ENCODE data around the gene PDZD2. TPM values are rescaled to one million over a fixed set of nuclear protein-coding genes. Genes with fewer than 3 reads are reported as not detected.

PDZD2 gene
- total and polyA plus RNA-seq, 2 experiments from 2014 or later: 8.3 to 16.9 TPM

- no peaks in the 10 kb centered on the region; the same call in 1 of the 2 replicates for H3K36me3 ChIP-seq (ENCODE audit: insufficient read depth)
- no peak overlapping the region for H3K4me3 ChIP-seq
- H3K4me2 ChIP-seq: peak overlapping the region; percentile 69
- Mint-ChIP-seq H3K4me1 (peaks cover 29% of the 10 kb centered on the region), H3K27ac (no peak overlapping the region), H3K4me3 (peak overlapping the region; percentile 23; the same call in 2 of the 3 replicates), H3K9me3 (no peaks in the 10 kb centered on the region), H3K36me3 (ENCODE audit: low read depth) (no peaks in the 10 kb centered on the region; the same call in 2 of the 3 replicates), H3K27me3 (ENCODE audit: insufficient read depth, low read depth, poor library complexity) (peaks cover 34% of the 10 kb centered on the region)
- ATAC-seq: peak; percentile 86
- no peaks in the 10 kb centered on the region for H3F3A ChIP-seq (replicated peaks; ENCODE audit: low read depth)
- H4K20me1 ChIP-seq (replicated peaks; ENCODE audit: insufficient read depth): no peaks in the 10 kb centered on the region
- H3K27ac ChIP-seq (ENCODE audit: low read depth): no peak overlapping the region
- peak; percentile 43 for DNase-seq (ENCODE audit: low spot score)
- TF ChIP-seq CREB1 (CRISPR knock-in tag; IDR thresholded peaks at IDR 0.05; ENCODE audit: low read depth) (no peak), STAT1 (IDR thresholded peaks at IDR 0.05; ENCODE audit: unreplicated experiment) (no peak), JUNB (IDR thresholded peaks at IDR 0.05; ENCODE audit: unreplicated experiment) (no peak), ZNF331 (CRISPR knock-in tag; IDR thresholded peaks at IDR 0.05; ENCODE audit: low read depth) (no peak), ZNF114 (CRISPR knock-in tag; IDR thresholded peaks at IDR 0.05) (no peak), CTCF (conservative IDR thresholded peaks at IDR 0.05; ENCODE audit: low read depth in 2 of 2) (peak; percentile 11 to 36; a peak in 2 of 4 replicates), EZH2phosphoT487 (IDR thresholded peaks at IDR 0.05; ENCODE audit: unreplicated experiment) (no peak)
- TF ChIP-seq, protein P1, sequence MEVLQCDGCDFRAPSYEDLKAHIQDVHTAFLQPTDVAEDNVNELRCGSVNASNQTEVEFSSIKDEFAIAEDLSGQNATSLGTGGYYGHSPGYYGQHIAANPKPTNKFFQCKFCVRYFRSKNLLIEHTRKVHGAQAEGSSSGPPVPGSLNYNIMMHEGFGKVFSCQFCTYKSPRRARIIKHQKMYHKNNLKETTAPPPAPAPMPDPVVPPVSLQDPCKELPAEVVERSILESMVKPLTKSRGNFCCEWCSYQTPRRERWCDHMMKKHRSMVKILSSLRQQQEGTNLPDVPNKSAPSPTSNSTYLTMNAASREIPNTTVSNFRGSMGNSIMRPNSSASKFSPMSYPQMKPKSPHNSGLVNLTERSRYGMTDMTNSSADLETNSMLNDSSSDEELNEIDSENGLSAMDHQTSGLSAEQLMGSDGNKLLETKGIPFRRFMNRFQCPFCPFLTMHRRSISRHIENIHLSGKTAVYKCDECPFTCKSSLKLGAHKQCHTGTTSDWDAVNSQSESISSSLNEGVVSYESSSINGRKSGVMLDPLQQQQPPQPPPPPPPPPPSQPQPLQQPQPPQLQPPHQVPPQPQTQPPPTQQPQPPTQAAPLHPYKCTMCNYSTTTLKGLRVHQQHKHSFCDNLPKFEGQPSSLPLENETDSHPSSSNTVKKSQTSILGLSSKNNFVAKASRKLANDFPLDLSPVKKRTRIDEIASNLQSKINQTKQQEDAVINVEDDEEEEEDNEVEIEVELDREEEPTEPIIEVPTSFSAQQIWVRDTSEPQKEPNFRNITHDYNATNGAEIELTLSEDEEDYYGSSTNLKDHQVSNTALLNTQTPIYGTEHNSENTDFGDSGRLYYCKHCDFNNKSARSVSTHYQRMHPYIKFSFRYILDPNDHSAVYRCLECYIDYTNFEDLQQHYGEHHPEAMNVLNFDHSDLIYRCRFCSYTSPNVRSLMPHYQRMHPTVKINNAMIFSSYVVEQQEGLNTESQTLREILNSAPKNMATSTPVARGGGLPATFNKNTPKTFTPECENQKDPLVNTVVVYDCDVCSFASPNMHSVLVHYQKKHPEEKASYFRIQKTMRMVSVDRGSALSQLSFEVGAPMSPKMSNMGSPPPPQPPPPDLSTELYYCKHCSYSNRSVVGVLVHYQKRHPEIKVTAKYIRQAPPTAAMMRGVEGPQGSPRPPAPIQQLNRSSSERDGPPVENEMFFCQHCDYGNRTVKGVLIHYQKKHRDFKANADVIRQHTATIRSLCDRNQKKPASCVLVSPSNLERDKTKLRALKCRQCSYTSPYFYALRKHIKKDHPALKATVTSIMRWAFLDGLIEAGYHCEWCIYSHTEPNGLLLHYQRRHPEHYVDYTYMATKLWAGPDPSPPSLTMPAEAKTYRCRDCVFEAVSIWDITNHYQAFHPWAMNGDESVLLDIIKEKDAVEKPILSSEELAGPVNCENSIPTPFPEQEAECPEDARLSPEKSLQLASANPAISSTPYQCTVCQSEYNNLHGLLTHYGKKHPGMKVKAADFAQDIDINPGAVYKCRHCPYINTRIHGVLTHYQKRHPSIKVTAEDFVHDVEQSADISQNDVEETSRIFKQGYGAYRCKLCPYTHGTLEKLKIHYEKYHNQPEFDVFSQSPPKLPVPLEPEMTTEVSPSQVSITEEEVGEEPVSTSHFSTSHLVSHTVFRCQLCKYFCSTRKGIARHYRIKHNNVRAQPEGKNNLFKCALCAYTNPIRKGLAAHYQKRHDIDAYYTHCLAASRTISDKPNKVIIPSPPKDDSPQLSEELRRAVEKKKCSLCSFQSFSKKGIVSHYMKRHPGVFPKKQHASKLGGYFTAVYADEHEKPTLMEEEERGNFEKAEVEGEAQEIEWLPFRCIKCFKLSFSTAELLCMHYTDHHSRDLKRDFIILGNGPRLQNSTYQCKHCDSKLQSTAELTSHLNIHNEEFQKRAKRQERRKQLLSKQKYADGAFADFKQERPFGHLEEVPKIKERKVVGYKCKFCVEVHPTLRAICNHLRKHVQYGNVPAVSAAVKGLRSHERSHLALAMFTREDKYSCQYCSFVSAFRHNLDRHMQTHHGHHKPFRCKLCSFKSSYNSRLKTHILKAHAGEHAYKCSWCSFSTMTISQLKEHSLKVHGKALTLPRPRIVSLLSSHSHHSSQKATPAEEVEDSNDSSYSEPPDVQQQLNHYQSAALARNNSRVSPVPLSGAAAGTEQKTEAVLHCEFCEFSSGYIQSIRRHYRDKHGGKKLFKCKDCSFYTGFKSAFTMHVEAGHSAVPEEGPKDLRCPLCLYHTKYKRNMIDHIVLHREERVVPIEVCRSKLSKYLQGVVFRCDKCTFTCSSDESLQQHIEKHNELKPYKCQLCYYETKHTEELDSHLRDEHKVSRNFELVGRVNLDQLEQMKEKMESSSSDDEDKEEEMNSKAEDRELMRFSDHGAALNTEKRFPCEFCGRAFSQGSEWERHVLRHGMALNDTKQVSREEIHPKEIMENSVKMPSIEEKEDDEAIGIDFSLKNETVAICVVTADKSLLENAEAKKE (CRISPR knock-in tag; IDR thresholded peaks at IDR 0.05): peak; percentile 5; the same call in 1 of the 2 replicates
- TF ChIP-seq, protein P2, sequence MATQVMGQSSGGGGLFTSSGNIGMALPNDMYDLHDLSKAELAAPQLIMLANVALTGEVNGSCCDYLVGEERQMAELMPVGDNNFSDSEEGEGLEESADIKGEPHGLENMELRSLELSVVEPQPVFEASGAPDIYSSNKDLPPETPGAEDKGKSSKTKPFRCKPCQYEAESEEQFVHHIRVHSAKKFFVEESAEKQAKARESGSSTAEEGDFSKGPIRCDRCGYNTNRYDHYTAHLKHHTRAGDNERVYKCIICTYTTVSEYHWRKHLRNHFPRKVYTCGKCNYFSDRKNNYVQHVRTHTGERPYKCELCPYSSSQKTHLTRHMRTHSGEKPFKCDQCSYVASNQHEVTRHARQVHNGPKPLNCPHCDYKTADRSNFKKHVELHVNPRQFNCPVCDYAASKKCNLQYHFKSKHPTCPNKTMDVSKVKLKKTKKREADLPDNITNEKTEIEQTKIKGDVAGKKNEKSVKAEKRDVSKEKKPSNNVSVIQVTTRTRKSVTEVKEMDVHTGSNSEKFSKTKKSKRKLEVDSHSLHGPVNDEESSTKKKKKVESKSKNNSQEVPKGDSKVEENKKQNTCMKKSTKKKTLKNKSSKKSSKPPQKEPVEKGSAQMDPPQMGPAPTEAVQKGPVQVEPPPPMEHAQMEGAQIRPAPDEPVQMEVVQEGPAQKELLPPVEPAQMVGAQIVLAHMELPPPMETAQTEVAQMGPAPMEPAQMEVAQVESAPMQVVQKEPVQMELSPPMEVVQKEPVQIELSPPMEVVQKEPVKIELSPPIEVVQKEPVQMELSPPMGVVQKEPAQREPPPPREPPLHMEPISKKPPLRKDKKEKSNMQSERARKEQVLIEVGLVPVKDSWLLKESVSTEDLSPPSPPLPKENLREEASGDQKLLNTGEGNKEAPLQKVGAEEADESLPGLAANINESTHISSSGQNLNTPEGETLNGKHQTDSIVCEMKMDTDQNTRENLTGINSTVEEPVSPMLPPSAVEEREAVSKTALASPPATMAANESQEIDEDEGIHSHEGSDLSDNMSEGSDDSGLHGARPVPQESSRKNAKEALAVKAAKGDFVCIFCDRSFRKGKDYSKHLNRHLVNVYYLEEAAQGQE (IDR thresholded peaks at IDR 0.05; ENCODE audit: unreplicated experiment): no peak
- TF ChIP-seq, protein P3, sequence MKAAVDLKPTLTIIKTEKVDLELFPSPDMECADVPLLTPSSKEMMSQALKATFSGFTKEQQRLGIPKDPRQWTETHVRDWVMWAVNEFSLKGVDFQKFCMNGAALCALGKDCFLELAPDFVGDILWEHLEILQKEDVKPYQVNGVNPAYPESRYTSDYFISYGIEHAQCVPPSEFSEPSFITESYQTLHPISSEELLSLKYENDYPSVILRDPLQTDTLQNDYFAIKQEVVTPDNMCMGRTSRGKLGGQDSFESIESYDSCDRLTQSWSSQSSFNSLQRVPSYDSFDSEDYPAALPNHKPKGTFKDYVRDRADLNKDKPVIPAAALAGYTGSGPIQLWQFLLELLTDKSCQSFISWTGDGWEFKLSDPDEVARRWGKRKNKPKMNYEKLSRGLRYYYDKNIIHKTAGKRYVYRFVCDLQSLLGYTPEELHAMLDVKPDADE (IDR thresholded peaks at IDR 0.05): no peak
- H3K4me1 ChIP-seq (ENCODE audit: insufficient read depth): peaks cover 28% of the 10 kb centered on the region
- no peak overlapping the region for H2AFZ ChIP-seq
- no peaks in the 10 kb centered on the region for H3K9me2 ChIP-seq (ENCODE audit: insufficient read depth)
- no peaks in the 10 kb centered on the region for H3K79me2 ChIP-seq (replicated peaks; ENCODE audit: insufficient read depth)
- peaks cover 11% of the 10 kb centered on the region for H3K27me3 ChIP-seq (ENCODE audit: insufficient read depth)
These were observed 114.9 kb downstream of the PDZD2 start for GRCh38 chr5:31753700-31754357.

All from GM23338 (cell line).